Tibial nerve (tissue), 4 donors: Measurements from ENCODE around the gene FXYD1. TPM values are rescaled to one million over a fixed set of nuclear protein-coding genes. Genes with fewer than 3 reads are reported as not detected.

ENCODE experiments used
- DNase-seq, 2 donors: peaks; one replicate each; pipeline ENCODE4 v3.0.0-alpha.2; 2019; ENCODE audit warnings: low spot score in 2 of 2
- H3K27ac ChIP-seq, 4 donors: fragments of 200-600 bp; sonication (generic) in 3 of 4; one replicate each; pipeline ENCODE4 v1.5.1; 2017 to 2019; ENCODE audit warnings: mild to moderate bottlenecking in 1 of 4
- H3K27me3 ChIP-seq, 2 donors: fragments of 200-600 bp; sonication (generic) in 1 of 2; one replicate each; pipeline versions ENCODE4 v1.5.1 to v1.6.0; 2017 to 2019
- H3K36me3 ChIP-seq, 3 donors: fragments of 200-600 bp; sonication (generic); one replicate each; pipeline ENCODE4 v1.5.1; 2018 to 2019
- H3K4me1 ChIP-seq, 4 donors: fragments of 200-600 bp; sonication (generic) in 3 of 4; one replicate each; pipeline ENCODE4 v1.5.1; 2017 to 2019
- H3K4me3 ChIP-seq, 4 donors: fragments of 200-600 bp; sonication (generic) in 3 of 4; one replicate each; pipeline ENCODE4 v1.5.1; 2017 to 2019; ENCODE audit warnings: mild to moderate bottlenecking in 1 of 4, moderate library complexity in 1 of 4
- H3K9me3 ChIP-seq, 4 donors: fragments of 200-600 bp; sonication (generic) in 3 of 4; one replicate each; pipeline ENCODE4 v1.5.1; 2017 to 2019
- CTCF ChIP-seq, 5 experiments: fragments of 200-600 bp in 3 of 5; fragments of 450-650 bp in 2 of 5; sonication (generic) in 3 of 5; IDR thresholded peaks; one replicate each; pipeline ENCODE4 v1.5.1; 2016 to 2019; ENCODE audit warnings: antibody characterized with exemption in 5 of 5, mild to moderate bottlenecking in 3 of 5, moderate library complexity in 2 of 5
- EP300 ChIP-seq, 2 donors: sonication (generic); formaldehyde crosslinking; IDR thresholded peaks; one replicate each; pipeline ENCODE4 v1.6.1; 2017; ENCODE audit warnings: antibody characterized with exemption in 2 of 2, mild to moderate bottlenecking in 1 of 2
- POLR2A ChIP-seq, 2 donors: fragments of 450-650 bp; IDR thresholded peaks; one replicate each; pipeline ENCODE4 v1.6.1; 2017; ENCODE audit warnings: antibody characterized with exemption in 2 of 2, mild to moderate bottlenecking in 2 of 2, moderate library complexity in 2 of 2
- WGBS, 2 donors: methylation state at CpG; one replicate each; pipeline ENCODE4 v1.1.5; 2018; 5-methylcytosine and 5-hydroxymethylcytosine counted together
- total RNA-seq, 4 donors: library from RNA; depleted of rRNA; stranded (reverse); fragments of >200 nt; gene quantifications; one replicate each; pipeline ENCODE4 v1.1.0, GENCODE V29; 2016

FXYD1 gene
- total RNA-seq, 4 donors from 2014 or later = 72.9 to 193 (median 84.9) TPM

- H3K4me1 ChIP-seq = peaks cover 0 to 93% (median 17%) of the 10 kb centered on the region in 4 donors
- peak overlapping the region; percentile 5 to 46 (median 29) for H3K4me3 ChIP-seq
- H3K27me3 ChIP-seq = no peaks in the 10 kb centered on the region
- 6 to 8% methylated on average over 23 of the region's 23 CpGs for WGBS, 2 donors
- DNase-seq = peak; percentile 75 to 93
- H3K9me3 ChIP-seq = no peaks in the 10 kb centered on the region
- H3K36me3 ChIP-seq = no peaks in the 10 kb centered on the region
- H3K27ac ChIP-seq = peak overlapping the region; percentile 82 to 99 (median 90)
- TF ChIP-seq CTCF (IDR thresholded peaks at IDR 0.05) (peak; percentile 97 to 100 (median 99)), POLR2A (IDR thresholded peaks at IDR 0.05) (peak in 1 of 2 donors; percentile 19), EP300 (IDR thresholded peaks at IDR 0.05) (peak in 1 of 2 donors; percentile 64)
Measured at GRCh38 chr19:35114353-35115176, 24.1 kb upstream of the FXYD1 start.

- peak within 1 kb of the TSS; percentile 82 to 99 (median 90) for H3K27ac ChIP-seq
- DNase-seq = no peak
- no peaks in the 10 kb centered on the region for H3K36me3 ChIP-seq
- no peaks in the 10 kb centered on the region for H3K9me3 ChIP-seq
- peak within 1 kb of the TSS; percentile 26 to 46 (median 32) for H3K4me3 ChIP-seq
- no peaks in the 10 kb centered on the region for H3K27me3 ChIP-seq
- no peak for TF ChIP-seq CTCF (IDR thresholded peaks at IDR 0.05)
- TF ChIP-seq EP300 (IDR thresholded peaks at IDR 0.05) = peak in 1 of 2 donors; percentile 88
- peak in 1 of 2 donors; percentile 6 for TF ChIP-seq POLR2A (IDR thresholded peaks at IDR 0.05)
- peaks cover 0 to 93% (median 23%) of the 10 kb centered on the region in 4 donors for H3K4me1 ChIP-seq
- 26 to 29% methylated on average over 12 to 14 of the region's 14 CpGs for WGBS, 2 donors
Measured at GRCh38 chr19:35115177-35115951, 23.3 kb upstream of the FXYD1 start, which contains the start of gene FXYD3. Gene FXYD3, plus strand, starts transcription at chr19:35115823. Its CDS starts 3,554 bp downstream, at chr19:35119377.

GRCh38 chr19:35116072-35116801 is 22.4 kb upstream of the FXYD1 start:
- peaks cover 0 to 93% (median 29%) of the 10 kb centered on the region in 4 donors for H3K4me1 ChIP-seq
- H3K27ac ChIP-seq = peak overlapping the region; percentile 82 to 99 (median 90)
- DNase-seq = no peak
- peak overlapping the region; percentile 3 to 46 (median 32) for H3K4me3 ChIP-seq
- no peaks in the 10 kb centered on the region for H3K36me3 ChIP-seq
- 57 to 65% methylated on average over 11 to 13 of the region's 13 CpGs for WGBS, 2 donors
- no peaks in the 10 kb centered on the region for H3K27me3 ChIP-seq
- TF ChIP-seq EP300 (IDR thresholded peaks at IDR 0.05) (no peak), CTCF (IDR thresholded peaks at IDR 0.05) (no peak), POLR2A (IDR thresholded peaks at IDR 0.05) (no peak)
- H3K9me3 ChIP-seq = no peaks in the 10 kb centered on the region

GRCh38 chr19:35117116-35117515 is 21.5 kb upstream of the FXYD1 start:
- no peaks in the 10 kb centered on the region for H3K36me3 ChIP-seq
- H3K4me3 ChIP-seq = peak overlapping the region in 3 of 4 donors; percentile 32 to 46 (median 33)
- H3K4me1 ChIP-seq = peaks cover 0 to 93% (median 34%) of the 10 kb centered on the region in 4 donors
- peak overlapping the region; percentile 82 to 99 (median 90) for H3K27ac ChIP-seq
- no peaks in the 10 kb centered on the region for H3K9me3 ChIP-seq
- 25 to 59% methylated on average over 8 of the region's 8 CpGs for WGBS, 2 donors
- no peaks in the 10 kb centered on the region for H3K27me3 ChIP-seq
- no peak for DNase-seq
- TF ChIP-seq EP300 (IDR thresholded peaks at IDR 0.05) = no peak
- TF ChIP-seq POLR2A (IDR thresholded peaks at IDR 0.05) = no peak
- TF ChIP-seq CTCF (IDR thresholded peaks at IDR 0.05) = no peak
